WTC11 (cell line): ENCODE measurements around the gene COG1. TPM values are rescaled to one million over a fixed set of nuclear protein-coding genes. Genes with fewer than 3 reads are reported as not detected.

Source experiments
- ATAC-seq: fragments of 200-7000 bp; cut with Tn5 transposase; 2 replicates; pipeline ENCODE4 v1.10.0; 2021; ENCODE audit warnings: mild to moderate bottlenecking, moderate library complexity
- CTCF ChIA-PET: fragments of 300-600 bp; sonication (Branson Sonifier 250); formaldehyde crosslinking; loops from one replicate; lab custom pipeline; 2021; ENCODE audit warnings: antibody characterized with exemption; lab: Charles Lee
- POLR2A ChIA-PET: fragments of 350-600 bp; sonication (Branson Sonifier 250); formaldehyde crosslinking; loops from one replicate; lab custom pipeline; 2021; ENCODE audit warnings: antibody characterized with exemption; lab: Charles Lee
- DNase-seq: peaks from one replicate; pipeline ENCODE4 v3.0.0; 2021; ENCODE audit warnings: low spot score
- H3K27ac Mint-ChIP-seq: 2 replicates; pipeline ENCODE4 v1.8.0; 2021; ENCODE audit warnings: mixed read lengths
- H3K27me3 Mint-ChIP-seq: 2 replicates; pipeline ENCODE4 v1.8.0; 2021; ENCODE audit warnings: low read depth, mild to moderate bottlenecking, moderate library complexity, mixed read lengths
- H3K36me3 Mint-ChIP-seq: 2 replicates; pipeline ENCODE4 v1.8.0; 2021; ENCODE audit warnings: mixed read lengths
- H3K4me1 Mint-ChIP-seq: 2 replicates; pipeline ENCODE4 v1.8.0; 2022; ENCODE audit warnings: mixed read lengths
- H3K4me3 Mint-ChIP-seq: 2 replicates; pipeline ENCODE4 v1.8.0; 2021; ENCODE audit warnings: mild to moderate bottlenecking, moderate library complexity, mixed read lengths
- H3K9me3 Mint-ChIP-seq: 2 replicates; pipeline ENCODE4 v1.8.0; 2021; ENCODE audit warnings: mixed read lengths
- ATF1 ChIP-seq: sonication (generic); formaldehyde crosslinking; IDR thresholded peaks from 2 replicates; pipeline ENCODE4 v1.8.1; 2023; ENCODE audit warnings: mild to moderate bottlenecking, moderate library complexity, missing genetic modification reagents
- ATF6 ChIP-seq: sonication (generic); formaldehyde crosslinking; IDR thresholded peaks from 2 replicates; pipeline ENCODE4 v1.8.1; 2023; ENCODE audit warnings: mild to moderate bottlenecking, missing genetic modification reagents
- CREB1 ChIP-seq: sonication (generic); formaldehyde crosslinking; IDR thresholded peaks from 2 replicates; pipeline ENCODE4 v1.8.0; 2023; ENCODE audit warnings: mild to moderate bottlenecking, missing genetic modification reagents
- CTCF ChIP-seq: fragments of 200-600 bp; IDR thresholded peaks from 2 replicates; pipeline ENCODE4 v1.8.0; 2022; ENCODE audit warnings: antibody characterized with exemption
- E2F5 ChIP-seq: sonication (generic); formaldehyde crosslinking; IDR thresholded peaks from 2 replicates; pipeline ENCODE4 v1.8.1; 2022; ENCODE audit warnings: mild to moderate bottlenecking, moderate library complexity, missing genetic modification reagents
- ELF4 ChIP-seq: sonication (generic); formaldehyde crosslinking; IDR thresholded peaks from 2 replicates; pipeline ENCODE4 v1.8.1; 2022; ENCODE audit warnings: low read depth, mild to moderate bottlenecking, moderate library complexity, missing genetic modification reagents
- EMX1 ChIP-seq: fragments of 250-450 bp; sonication (Bioruptor Pico); IDR thresholded peaks from 2 replicates; pipeline ENCODE4 v1.8.0; 2021; ENCODE audit warnings: mild to moderate bottlenecking
- FOXK1 ChIP-seq: sonication (generic); formaldehyde crosslinking; IDR thresholded peaks from 2 replicates; pipeline ENCODE4 v1.8.0; 2022; ENCODE audit warnings: mild to moderate bottlenecking, moderate library complexity, missing genetic modification reagents
- FOXP4 ChIP-seq: sonication (generic); formaldehyde crosslinking; IDR thresholded peaks from 2 replicates; pipeline ENCODE4 v1.8.0; 2022; ENCODE audit warnings: mild to moderate bottlenecking, missing genetic modification reagents
- KAT7 ChIP-seq: sonication (generic); formaldehyde crosslinking; IDR thresholded peaks from 2 replicates; pipeline ENCODE4 v1.8.1; 2023; ENCODE audit warnings: missing genetic modification reagents, mild to moderate bottlenecking, borderline replicate concordance
- NFE2L1 ChIP-seq: sonication (generic); formaldehyde crosslinking; IDR thresholded peaks from 2 replicates; pipeline ENCODE4 v1.8.1; 2023; ENCODE audit warnings: missing genetic modification reagents
- NFYB ChIP-seq: sonication (generic); formaldehyde crosslinking; conservative IDR thresholded peaks from 2 replicates; pipeline ENCODE4 v1.8.0; 2022; ENCODE audit warnings: low read depth, missing genetic modification reagents
- RORB ChIP-seq: fragments of 250-450 bp; sonication (Bioruptor Pico); IDR thresholded peaks from 2 replicates; pipeline ENCODE4 v1.9.0; 2021; ENCODE audit warnings: mild to moderate bottlenecking
- TEAD1 ChIP-seq: sonication (generic); formaldehyde crosslinking; IDR thresholded peaks from 2 replicates; pipeline ENCODE4 v1.8.0; 2022; ENCODE audit warnings: mild to moderate bottlenecking, missing genetic modification reagents
- ZNF121 ChIP-seq: sonication (generic); formaldehyde crosslinking; IDR thresholded peaks from 2 replicates; pipeline ENCODE4 v1.8.0; 2023; ENCODE audit warnings: missing genetic modification reagents
- ZNF219 ChIP-seq: sonication (generic); formaldehyde crosslinking; IDR thresholded peaks from 2 replicates; pipeline ENCODE4 v1.8.0; 2023; ENCODE audit warnings: missing genetic modification reagents, mild to moderate bottlenecking, borderline replicate concordance
- ZNF396 ChIP-seq: fragments of 250-450 bp; sonication (Bioruptor Pico); IDR thresholded peaks from 2 replicates; pipeline ENCODE4 v1.8.0; 2021; ENCODE audit warnings: mild to moderate bottlenecking, moderate library complexity, borderline replicate concordance
- total RNA-seq: library from RNA; stranded (reverse); gene quantifications from 3 replicates; pipeline ENCODE4 v1.2.3, GENCODE V29; 2021
- TF ChIP-seq, protein P1 (sequence below): sonication (generic); formaldehyde crosslinking; IDR thresholded peaks from 2 replicates; pipeline ENCODE4 v1.8.1; 2023; ENCODE audit warnings: mild to moderate bottlenecking, moderate library complexity, missing genetic modification reagents
- TF ChIP-seq, protein P2 (sequence below): sonication (generic); formaldehyde crosslinking; IDR thresholded peaks from 2 replicates; pipeline ENCODE4 v1.8.0; 2022; ENCODE audit warnings: mild to moderate bottlenecking, missing genetic modification reagents
- TF ChIP-seq, protein P3 (sequence below): sonication (generic); formaldehyde crosslinking; IDR thresholded peaks from 2 replicates; pipeline ENCODE4 v1.8.1; 2023; ENCODE audit warnings: mild to moderate bottlenecking, missing genetic modification reagents, moderate library complexity

Gene COG1
- total RNA-seq, 1 experiment from 2014 or later, result 22.6 TPM

DNA sequence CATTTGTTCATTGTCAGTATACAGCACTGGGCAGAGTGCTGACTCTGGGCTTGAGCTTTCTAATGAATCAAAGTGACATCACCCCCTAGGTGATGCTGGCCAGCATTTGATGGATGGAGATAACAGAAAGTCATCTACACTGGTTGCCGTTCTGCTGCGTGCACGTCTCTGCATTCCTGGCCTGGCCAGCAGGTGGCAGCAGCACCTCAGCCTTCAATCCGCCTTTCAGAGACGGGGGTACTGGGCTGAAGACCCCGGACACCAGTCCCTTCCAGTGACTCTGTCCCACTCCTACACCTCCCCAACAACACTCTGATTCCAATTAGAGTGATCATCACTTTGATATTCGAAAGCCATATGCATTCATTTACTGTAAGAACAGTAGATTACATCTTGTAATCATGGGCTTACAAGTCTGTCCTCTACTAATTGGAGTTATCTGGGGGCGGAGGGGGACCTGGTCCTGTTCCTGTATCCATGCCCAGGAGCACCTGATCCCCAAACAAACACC, 62.9 kb downstream of the COG1 start:
- H3K27ac Mint-ChIP-seq, result no peak overlapping the region
- CTCF ChIA-PET, result interaction anchor here (0.5 to 4.7 kb wide), 20 partner anchors 9 to 699 kb away, joined by 3 to 143 read pairs (median 4); no protein-coding TSS in a partner anchor

GRCh38 chr17:73256220-73256619, 63.4 kb downstream of the COG1 start:
- CTCF ChIA-PET, result interaction anchor here (0.5 to 4.7 kb wide), 15 partner anchors 35 to 401 kb away, joined by 3 to 143 read pairs (median 5); no protein-coding TSS in a partner anchor
- Mint-ChIP-seq H3K36me3 (no peaks in the 10 kb centered on the region), H3K9me3 (no peaks in the 10 kb centered on the region)

More for the DNA sequence above, 62.9 kb downstream of the COG1 start:
- H3K36me3 Mint-ChIP-seq, result no peaks in the 10 kb centered on the region
- H3K4me3 Mint-ChIP-seq, result no peak overlapping the region
- DNase-seq, result peak; percentile 87
- H3K9me3 Mint-ChIP-seq, result no peaks in the 10 kb centered on the region
- TF ChIP-seq, protein P1, sequence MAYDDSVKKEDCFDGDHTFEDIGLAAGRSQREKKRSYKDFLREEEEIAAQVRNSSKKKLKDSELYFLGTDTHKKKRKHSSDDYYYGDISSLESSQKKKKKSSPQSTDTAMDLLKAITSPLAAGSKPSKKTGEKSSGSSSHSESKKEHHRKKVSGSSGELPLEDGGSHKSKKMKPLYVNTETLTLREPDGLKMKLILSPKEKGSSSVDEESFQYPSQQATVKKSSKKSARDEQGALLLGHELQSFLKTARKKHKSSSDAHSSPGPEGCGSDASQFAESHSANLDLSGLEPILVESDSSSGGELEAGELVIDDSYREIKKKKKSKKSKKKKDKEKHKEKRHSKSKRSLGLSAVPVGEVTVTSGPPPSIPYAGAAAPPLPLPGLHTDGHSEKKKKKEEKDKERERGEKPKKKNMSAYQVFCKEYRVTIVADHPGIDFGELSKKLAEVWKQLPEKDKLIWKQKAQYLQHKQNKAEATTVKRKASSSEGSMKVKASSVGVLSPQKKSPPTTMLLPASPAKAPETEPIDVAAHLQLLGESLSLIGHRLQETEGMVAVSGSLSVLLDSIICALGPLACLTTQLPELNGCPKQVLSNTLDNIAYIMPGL (CRISPR knock-in tag), result no peak
- TF ChIP-seq CTCF, result peak; percentile 95
- TF ChIP-seq KAT7 (CRISPR knock-in tag), result no peak
- TF ChIP-seq TEAD1 (CRISPR knock-in tag), result peak; percentile 62; the same call in 1 of the 2 replicates
- H3K27me3 Mint-ChIP-seq, result no peaks in the 10 kb centered on the region; the same call in none of the 2 replicates
- POLR2A ChIA-PET, result no interaction called here
- peaks cover 14% of the 10 kb centered on the region for H3K4me1 Mint-ChIP-seq
- peak; percentile 87 for ATAC-seq

DNA sequence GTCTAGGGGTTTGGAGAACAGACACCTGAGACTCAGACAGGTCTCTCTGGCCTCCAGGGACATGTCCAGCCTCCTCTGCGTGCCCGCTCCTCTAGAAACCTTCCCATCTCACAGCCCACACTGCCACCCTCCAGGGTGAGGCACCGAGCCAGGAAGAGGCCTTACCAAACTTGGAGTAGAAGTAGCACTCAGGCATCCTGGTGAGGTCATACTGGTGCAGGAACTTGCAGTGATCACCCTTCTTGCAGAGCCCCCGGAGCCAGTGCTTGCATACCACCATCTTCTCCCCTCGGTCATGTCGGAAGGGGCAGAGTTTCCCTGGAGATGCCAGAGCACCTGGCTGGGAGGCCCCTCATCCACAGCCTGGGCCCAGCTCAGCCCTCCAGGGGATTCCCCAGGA, 64.7 kb downstream of the COG1 start:
- no peaks in the 10 kb centered on the region; the same call in none of the 2 replicates for H3K27me3 Mint-ChIP-seq
- CTCF ChIA-PET, result interaction anchor here (1.1 to 4.1 kb wide), 2 partner anchors 90 to 113 kb away, joined by 5 to 25 read pairs; no protein-coding TSS in a partner anchor
- no peak overlapping the region for H3K4me3 Mint-ChIP-seq
- no peak for ATAC-seq
- POLR2A ChIA-PET, result no interaction called here
- no peak for DNase-seq
- H3K9me3 Mint-ChIP-seq, result no peaks in the 10 kb centered on the region
- peaks cover 27% of the 10 kb centered on the region for H3K4me1 Mint-ChIP-seq
- no peaks in the 10 kb centered on the region for H3K36me3 Mint-ChIP-seq
- no peak overlapping the region for H3K27ac Mint-ChIP-seq
- TF ChIP-seq FOXP4 (CRISPR knock-in tag) (no peak), ELF4 (CRISPR knock-in tag) (no peak), ATF1 (no peak), FOXK1 (CRISPR knock-in tag) (no peak), CREB1 (CRISPR knock-in tag) (no peak), E2F5 (CRISPR knock-in tag) (no peak), RORB (CRISPR knock-in tag) (no peak), NFE2L1 (no peak), EMX1 (no peak), ZNF396 (no peak), ZNF219 (CRISPR knock-in tag) (no peak), ZNF121 (CRISPR knock-in tag) (no peak)
- TF ChIP-seq, protein P2, sequence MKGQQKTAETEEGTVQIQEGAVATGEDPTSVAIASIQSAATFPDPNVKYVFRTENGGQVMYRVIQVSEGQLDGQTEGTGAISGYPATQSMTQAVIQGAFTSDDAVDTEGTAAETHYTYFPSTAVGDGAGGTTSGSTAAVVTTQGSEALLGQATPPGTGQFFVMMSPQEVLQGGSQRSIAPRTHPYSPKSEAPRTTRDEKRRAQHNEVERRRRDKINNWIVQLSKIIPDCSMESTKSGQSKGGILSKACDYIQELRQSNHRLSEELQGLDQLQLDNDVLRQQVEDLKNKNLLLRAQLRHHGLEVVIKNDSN (CRISPR knock-in tag), result no peak
- TF ChIP-seq, protein P3, sequence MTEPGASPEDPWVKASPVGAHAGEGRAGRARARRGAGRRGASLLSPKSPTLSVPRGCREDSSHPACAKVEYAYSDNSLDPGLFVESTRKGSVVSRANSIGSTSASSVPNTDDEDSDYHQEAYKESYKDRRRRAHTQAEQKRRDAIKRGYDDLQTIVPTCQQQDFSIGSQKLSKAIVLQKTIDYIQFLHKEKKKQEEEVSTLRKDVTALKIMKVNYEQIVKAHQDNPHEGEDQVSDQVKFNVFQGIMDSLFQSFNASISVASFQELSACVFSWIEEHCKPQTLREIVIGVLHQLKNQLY, result no peak

More at GRCh38 chr17:73256220-73256619, 63.4 kb downstream of the COG1 start:
- ATAC-seq (peak; percentile 46), DNase-seq (no peak)
- Mint-ChIP-seq H3K27ac (no peak overlapping the region), H3K4me1 (peaks cover 17% of the 10 kb centered on the region), H3K27me3 (no peaks in the 10 kb centered on the region; the same call in none of the 2 replicates), H3K4me3 (no peak overlapping the region)
- POLR2A ChIA-PET, result no interaction called here
- TF ChIP-seq NFYB (CRISPR knock-in tag) (no peak), FOXK1 (CRISPR knock-in tag) (no peak), ATF6 (CRISPR knock-in tag) (no peak), CREB1 (CRISPR knock-in tag) (no peak)
